HG02798 (cell line): ENCODE data around the gene DFFA.
A peak's percentile ranks its signal among the peaks of the same experiment; 100 is the strongest.
"Not testable (repeated sequence)": the region's sequence is repeated elsewhere in the genome, so short reads cannot be mapped to it uniquely, and the experiment has no call there.

Source experiments
- ATAC-seq: cut with Tn5 transposase; IDR thresholded peaks from one replicate; pipeline ENCODE4 v1.9.1; 2021; ENCODE audit warnings: mild to moderate bottlenecking; ENCODE audit not compliant: unreplicated experiment, poor library complexity

Gene DFFA

DNA sequence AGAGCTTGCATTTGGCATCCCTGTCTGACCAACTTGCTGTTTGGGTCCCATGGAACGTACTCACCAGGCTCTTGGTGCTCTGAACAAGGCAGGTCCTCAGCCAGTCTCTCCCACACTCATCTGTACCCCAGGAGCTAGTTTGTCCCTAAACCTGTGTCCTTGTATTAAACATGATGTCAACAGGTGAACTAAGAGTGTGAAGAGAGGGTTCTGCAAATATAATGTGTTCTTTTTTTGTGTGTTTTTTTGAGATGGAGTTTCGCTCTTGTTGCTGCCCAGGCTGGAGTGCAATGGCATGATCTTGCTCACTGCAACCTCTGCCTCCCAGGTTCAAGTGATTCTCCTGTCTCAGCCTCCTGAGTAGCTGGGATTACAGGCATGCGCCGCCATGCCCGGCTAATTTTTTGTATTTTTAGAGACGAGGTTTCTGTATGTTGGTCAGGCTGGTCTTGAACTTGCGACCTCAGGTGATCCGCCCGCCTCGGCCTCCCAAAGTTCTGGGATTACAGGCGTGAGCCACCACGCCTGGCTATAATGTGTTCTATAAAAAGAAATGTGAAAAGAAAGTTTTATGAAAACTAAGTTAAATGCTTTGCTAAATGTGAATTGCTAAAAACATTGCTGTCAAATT lies 33.8 kb upstream of the DFFA start:
- ATAC-seq = not testable (repeated sequence)

DNA sequence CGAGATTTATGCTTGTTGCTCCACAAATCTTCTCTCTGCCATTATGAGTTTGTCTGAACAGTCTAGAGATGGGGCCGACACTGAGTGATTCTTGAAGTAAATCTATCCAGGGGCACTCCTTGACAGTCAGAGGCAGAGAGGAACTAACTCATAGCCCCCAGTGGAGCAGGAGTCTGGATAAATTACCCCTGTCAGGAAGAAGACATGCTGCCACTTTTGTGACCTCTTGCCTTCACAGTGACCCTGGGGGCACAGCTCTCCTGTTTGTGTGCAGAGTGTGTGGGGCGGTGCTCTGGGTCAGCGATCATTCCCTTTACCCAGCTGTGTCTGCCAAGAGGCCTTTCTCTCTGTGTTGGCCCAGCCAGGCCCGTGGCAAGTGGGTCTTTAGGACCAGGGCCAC lies 31.9 kb upstream of the DFFA start:
- no peak for ATAC-seq

DNA sequence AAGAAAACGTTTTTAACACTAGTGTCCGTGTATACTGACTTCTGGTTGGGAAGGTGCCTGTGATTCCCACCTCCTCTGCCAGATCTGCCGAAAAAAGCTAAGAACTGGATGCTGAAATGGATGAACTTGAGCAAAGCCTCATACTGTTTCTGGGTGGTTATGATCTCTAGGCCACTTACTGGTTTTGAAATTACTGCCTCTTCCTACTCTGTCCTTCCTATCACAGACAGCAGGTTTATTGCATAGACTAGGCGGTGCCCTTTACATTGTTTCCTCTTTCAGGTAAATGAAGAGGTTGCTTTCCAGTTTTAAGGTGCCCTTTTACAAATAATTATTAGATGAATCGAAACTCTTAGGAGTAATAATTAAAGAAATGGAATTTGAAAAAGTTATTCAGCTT lies 29.9 kb upstream of the DFFA start:
- ATAC-seq = no peak

- no peak for ATAC-seq
Observed at GRCh38 chr1:10498231-10498630, 25.9 kb upstream of the DFFA start.

DNA sequence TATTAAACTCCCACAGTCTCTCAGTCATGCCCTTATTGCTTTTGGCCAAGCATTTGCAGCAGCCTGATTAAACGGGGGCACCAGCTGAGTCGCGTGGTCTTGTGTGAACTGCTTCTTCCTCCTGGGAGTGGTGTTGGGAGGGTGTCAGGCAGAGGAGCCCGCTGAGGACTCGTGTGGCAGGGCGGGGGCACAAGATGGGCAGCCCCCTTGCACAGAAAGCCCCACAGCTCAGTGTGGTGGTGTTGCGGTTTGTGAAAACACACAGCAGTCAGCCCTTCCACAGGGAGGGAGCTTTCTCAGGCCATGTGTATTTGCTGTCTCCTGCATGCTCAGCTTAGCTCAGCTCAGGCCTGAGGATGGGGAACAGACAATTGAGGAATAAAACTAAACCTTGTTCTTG lies 24.8 kb upstream of the DFFA start:
- ATAC-seq = no peak

DNA sequence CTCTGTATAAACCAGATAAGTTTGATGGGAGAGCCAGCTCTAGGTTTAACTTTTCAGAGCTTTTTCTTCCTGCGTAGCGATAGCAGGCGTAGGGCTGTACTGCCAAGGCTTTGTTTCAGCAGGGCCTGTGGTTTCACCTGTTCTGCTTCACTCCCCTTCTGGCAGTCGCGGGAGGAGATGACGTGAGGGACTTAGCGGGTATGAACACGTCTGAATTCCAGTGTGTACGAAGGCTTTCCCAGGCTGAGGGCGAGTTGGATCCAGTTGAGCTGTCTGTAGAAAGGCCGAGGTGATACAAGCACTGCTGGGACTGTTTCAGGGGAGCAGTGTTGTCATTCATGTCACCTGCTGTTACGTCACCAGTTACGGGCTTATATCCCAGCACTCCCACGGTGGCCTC lies 23.6 kb upstream of the DFFA start:
- no peak for ATAC-seq

DNA sequence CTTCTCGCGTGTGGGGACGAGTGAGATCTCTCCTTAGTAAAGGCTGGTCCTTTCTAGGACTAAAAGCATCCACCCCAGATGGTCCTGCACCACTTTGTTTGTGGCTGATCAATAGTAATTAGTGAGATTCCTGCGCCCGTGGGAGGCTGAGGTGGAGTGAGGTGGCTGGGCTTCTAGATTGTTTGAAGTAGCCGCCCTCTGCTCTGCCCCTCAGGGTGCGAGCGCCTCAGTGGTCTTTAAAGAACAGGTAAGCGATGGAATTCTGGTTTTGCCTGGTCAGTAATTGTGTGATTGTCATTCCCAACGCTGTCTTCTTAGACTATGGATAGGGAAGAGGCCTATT lies 23.1 kb upstream of the DFFA start:
- ATAC-seq = no peak

DNA sequence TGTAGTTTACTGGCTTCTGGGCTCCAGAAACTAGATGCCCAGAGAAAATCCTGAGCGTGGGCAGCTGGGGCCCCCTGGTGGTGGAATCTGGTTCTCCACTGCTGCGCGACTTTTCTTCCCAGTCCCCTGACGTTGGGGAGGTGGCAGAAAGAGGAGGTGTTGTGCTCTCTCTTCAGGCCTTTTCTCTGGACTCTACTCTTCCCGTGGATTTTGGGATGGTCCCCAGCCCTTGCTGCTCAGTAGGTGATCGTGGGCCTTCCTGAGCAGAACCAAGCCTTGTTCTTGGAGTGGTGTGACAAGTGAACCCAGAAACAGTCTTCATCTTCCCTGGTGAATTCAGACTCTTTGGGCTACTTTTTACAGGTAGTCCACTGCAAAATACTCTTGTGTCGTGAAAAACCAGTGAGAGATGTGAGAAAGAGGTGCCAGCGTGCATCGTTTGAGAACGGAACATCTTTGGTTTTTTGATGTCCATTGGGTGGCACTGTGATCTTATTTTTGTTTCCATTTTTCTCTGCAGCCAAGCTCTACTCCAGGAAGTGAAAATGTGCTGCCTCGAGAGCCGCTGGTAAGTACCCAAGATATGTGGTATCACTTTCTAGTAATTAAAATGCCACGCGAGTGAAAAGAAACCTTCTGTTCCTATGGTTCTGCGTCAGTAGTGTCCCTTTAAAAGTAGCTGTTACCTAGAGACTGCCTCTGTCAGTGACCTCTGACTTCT lies 22.6 kb upstream of the DFFA start:
- ATAC-seq = peak; percentile 78

DNA sequence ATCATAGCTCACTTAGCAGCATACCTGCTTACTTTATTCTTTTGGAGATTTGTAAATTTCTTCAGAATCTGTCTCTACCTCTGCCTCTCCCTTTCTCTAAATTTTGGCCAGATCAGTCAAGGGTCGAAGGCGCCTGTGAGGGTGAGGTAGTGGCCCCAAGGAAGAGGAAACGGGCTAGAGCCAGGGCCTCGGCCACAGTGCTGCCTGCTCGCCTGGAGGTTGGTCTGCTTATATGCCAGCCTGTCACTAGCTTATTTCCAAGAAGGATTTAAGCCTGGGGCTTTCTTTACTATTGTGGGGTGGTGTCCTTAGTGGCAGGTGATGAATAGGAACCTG lies 22.1 kb upstream of the DFFA start:
- peak; percentile 10 for ATAC-seq

GRCh38 chr1:10490286-10490970 lies 18.1 kb upstream of the DFFA start:
- no peak for ATAC-seq

GRCh38 chr1:10489291-10490055 lies 17.1 kb upstream of the DFFA start:
- no peak for ATAC-seq

DNA sequence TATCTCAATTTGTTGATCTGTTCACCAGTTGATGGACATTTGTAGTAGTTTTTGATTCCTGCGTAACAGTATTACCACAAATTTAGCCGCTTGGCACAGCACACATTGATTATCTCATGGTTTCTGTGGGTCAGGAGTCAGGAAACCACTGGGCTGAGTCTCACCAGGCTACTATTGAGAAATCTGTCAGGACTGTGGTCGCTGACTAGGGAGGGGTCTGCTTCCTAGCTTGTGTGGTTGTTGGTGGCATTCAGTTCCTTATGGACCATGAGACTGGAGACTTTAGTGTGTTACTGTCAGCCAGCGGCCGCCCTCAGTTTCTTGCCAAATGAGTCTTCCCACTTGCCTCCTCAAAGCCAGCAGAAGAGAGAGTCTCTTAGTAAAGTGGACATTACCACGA lies 12.2 kb upstream of the DFFA start:
- no peak for ATAC-seq

DNA sequence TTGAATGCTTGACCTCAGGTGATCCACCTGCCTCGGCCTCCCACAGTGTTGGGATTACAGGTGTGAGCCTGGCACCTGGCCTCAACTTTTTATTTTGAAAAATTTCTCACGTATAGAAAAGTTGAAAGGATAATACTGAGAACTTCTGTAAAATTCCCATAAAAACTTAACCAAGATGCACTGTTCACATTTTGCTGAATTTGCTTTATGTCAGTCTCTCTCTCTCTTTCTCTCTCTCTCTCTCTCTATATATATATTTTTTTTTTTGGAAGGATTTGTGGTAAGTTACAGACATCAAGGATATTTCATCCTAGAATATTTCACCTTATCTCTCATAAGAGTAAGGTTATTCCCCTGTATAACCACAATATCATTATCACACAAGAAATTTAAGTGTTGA lies 8.3 kb upstream of the DFFA start:
- no peak for ATAC-seq

DNA sequence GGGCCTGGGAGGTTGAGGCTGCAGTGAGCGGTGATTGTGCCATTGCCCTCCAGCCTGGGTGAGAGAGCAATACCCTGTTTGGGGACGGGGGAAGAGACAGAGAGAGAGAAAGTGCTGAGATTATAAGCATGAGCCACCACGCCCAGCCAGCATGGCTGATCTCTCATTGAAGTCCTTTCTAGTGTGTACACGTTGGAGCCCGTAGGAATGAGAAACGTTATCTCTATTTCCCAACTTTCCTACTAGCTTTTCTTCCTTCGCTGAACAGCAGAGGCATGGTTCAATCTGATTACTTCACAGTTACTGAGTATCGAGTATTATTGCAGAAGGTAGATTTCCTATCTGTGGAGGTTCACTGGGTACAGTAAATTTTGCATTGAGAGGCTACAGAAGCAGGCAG lies 7.0 kb upstream of the DFFA start:
- ATAC-seq = no peak

DNA sequence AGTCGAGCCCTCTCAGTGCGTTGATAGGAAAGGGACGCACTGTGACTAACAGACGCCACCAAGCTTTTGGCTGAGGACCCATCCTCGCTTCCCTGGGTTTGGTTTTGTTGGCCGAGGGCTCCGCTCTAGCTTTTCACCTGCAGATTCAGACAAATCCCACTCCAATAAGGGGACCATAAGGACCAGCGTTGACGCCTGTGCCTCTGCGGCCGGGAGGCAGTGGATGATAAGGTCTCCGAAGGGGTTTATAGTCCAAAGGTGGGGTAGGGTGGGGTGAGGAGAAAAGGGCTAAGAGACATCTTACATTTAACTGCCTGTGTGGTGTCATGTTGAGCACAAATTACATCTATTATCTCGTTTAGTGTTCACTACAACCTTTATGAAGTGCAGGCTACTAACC lies 3.2 kb upstream of the DFFA start:
- ATAC-seq = no peak

GRCh38 chr1:10474613-10475507 lies 2.5 kb upstream of the DFFA start, which contains the start of gene PEX14:
Gene PEX14 (plus strand): TSS chr1:10474950. CDS start chr1:10474967, 17 bp downstream.
- peak; percentile 68 for ATAC-seq

DNA sequence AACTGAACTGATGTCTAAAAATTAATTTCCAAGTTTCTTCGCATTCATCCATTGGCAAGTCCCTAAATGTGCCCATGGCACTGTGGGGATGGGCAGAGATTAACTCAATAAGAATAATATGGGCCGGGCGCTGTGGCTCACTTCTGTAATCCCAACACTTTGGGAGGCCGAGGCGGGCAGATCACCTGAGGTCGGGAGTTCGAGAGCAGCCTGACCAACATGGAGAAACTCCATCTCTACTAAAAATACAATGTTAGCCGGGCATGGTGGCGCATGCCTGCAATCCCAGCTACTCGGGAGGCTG lies 1.9 kb upstream of the DFFA start:
- ATAC-seq = not testable (repeated sequence)

GRCh38 chr1:10473145-10473765 lies 926 bp upstream of the DFFA start:
- ATAC-seq = no peak

DNA sequence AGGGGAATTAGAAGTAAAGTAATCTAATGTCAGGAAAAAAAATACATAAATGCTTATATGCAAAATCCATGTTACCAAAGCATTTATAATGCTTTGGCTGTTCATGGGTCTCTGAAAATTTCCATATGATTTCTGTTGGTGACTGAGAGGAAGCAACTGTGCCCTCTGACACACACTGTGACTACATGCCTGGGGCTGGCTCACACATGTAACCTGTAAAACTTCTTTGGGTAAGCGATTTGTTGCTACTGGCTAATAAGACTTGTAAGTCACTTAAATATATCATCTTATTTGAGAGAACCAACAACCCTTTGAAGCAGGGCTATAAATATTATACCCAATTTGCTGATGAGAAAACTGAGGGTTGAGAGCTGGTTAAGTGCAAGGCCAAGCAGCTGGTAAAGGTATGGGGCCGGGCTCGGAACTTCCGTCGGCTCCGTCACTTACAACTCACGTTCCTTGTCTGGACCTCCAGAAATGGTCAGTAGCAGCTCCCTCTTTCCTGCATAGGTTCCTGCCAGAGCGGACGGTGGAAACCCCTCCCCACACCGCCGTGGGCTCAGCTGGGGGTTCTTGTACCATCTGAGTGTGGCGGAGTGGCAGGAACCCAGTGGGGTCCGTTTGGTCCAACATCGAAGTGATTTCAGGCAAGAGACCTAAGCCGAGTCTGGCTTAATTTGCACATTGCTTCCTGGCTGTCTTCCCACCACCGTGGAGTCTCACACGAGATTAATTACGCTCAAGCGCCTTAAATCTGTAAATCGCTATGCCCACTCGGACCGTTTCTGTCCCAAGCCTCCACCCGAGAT lies 714 bp downstream of the DFFA start:
- ATAC-seq = no peak
